Immature natural killer cell (primary cell): ENCODE data around the gene MRPS2. TPM values are rescaled to one million over a fixed set of nuclear protein-coding genes. Genes with fewer than 3 reads are reported as not detected.
A peak's percentile ranks its signal among the peaks of the same experiment; 100 is the strongest.

Experiments used
- DNase-seq, 3 donors: peaks; one replicate each; pipeline ENCODE4 v3.0.0; 2022; ENCODE audit warnings: mixed read lengths in 1 of 3
- H3K27ac Mint-ChIP-seq, 6 donors: one replicate each; pipeline ENCODE4 v1.8.0; 2020; ENCODE audit warnings: mixed read lengths in 6 of 6, mild to moderate bottlenecking in 5 of 6, inconsistent platforms in 4 of 6, moderate library complexity in 3 of 6
- H3K27me3 Mint-ChIP-seq, 3 donors: one replicate each; pipeline ENCODE4 v1.8.0; 2020 to 2021; ENCODE audit warnings: low read depth in 3 of 3, mild to moderate bottlenecking in 3 of 3, mixed read lengths in 3 of 3, moderate library complexity in 3 of 3, inconsistent platforms in 1 of 3
- H3K36me3 Mint-ChIP-seq, 3 donors: one replicate each; pipeline ENCODE4 v1.8.0; 2020; ENCODE audit warnings: mixed read lengths in 3 of 3, inconsistent platforms in 2 of 3, mild to moderate bottlenecking in 2 of 3
- H3K4me1 Mint-ChIP-seq, 2 donors: one replicate each; pipeline ENCODE4 v1.8.0; 2020; ENCODE audit warnings: inconsistent platforms in 2 of 2, mild to moderate bottlenecking in 2 of 2, mixed read lengths in 2 of 2, moderate library complexity in 1 of 2
- H3K4me3 Mint-ChIP-seq, 5 donors: one replicate each; pipeline ENCODE4 v1.8.0; 2020; ENCODE audit warnings: mild to moderate bottlenecking in 5 of 5, mixed read lengths in 5 of 5, inconsistent platforms in 3 of 5, moderate library complexity in 3 of 5
- H3K9me3 Mint-ChIP-seq, 6 donors: one replicate each; pipeline ENCODE4 v1.8.0; 2020; ENCODE audit warnings: mild to moderate bottlenecking in 6 of 6, mixed read lengths in 6 of 6, inconsistent platforms in 4 of 6, moderate library complexity in 3 of 6
- polyA plus RNA-seq, 3 donors: library from polyadenylated mRNA; unstranded; fragments of 300-500 nt; fragmentation: Illumina TruSeq; gene quantifications; one replicate each; pipeline ENCODE4 v1.2.3, GENCODE V29; 2021

Gene MRPS2
- polyA plus RNA-seq, 3 donors from 2014 or later, result 28.6 to 53.4 (median 32.9) TPM

DNA sequence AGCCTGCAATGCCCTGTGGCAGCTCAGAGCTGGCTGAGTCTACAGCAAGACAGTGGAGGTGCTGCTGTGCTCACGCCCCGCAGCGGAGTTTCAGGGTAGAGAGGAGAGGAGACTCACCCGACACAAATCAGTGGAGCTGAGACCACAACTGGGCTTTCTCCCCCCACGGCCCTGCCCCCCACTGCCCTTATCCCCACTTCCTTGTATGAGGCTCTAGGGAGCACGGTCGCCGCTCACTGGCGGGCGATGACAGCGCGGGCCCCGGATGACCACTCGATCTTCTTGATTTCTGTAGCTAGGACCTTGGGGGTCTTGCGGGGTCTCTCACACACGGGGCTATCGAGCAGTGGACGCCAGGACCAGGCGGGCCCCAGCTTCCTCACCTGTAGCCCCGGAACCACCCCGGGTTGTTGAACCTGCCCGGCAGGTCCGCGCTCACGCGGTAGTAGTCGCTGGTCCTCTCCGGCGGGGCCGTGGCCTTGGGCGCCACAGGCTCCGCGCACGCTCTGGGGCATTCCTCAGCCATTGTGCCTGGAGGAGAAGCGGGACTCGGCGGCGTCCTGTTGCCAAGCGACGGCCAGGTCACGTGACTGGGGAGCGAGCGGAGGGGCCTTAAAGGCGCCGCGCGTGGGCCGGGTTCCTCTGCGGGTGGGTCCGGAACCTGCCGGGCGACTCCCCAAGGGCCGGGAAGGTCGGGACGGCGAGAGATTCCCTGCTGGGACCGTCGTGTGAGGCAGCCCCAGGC, 984 bp upstream of the MRPS2 start:
- Mint-ChIP-seq H3K4me1 (peaks cover 20 to 23% of the 10 kb centered on the region in 2 donors), H3K27me3 (peaks cover 0 to 4% (median 4%) of the 10 kb centered on the region in 3 donors), H3K27ac (peak overlapping the region in 2 of 6 donors; percentile 40 to 57), H3K36me3 (peaks cover 0 to 4% (median 0%) of the 10 kb centered on the region in 3 donors), H3K9me3 (no peaks in the 10 kb centered on the region), H3K4me3 (peak overlapping the region; percentile 78 to 86 (median 81))
- DNase-seq, result peak; percentile 82 to 86 (median 86)

DNA sequence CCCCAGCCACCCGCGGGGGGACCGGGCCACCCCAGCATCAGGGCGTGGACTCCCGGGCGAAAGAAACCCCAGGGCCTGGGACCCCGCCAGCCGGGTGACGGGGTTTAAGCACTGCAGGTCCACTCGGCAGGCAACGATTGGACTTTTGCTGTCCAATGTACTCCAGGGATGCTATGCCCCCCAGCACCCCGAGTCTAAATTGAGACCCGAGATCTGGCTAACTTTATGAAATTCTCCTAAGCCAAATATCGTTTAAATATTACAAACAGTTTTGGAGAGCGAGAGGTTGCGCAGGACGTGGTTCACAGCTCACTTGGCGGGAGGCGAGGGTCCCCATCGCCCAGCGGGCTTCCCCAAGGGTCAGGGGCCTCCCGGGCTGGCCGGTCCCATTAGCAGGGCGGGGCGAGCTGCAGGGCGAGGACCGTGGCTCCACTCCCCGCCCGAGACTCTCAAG, 384 bp upstream of the MRPS2 start:
- Mint-ChIP-seq H3K4me3 (peak overlapping the region; percentile 83 to 94 (median 86)), H3K4me1 (peaks cover 20 to 25% of the 10 kb centered on the region in 2 donors), H3K27ac (peak overlapping the region in 3 of 6 donors; percentile 24 to 67 (median 63))

DNA sequence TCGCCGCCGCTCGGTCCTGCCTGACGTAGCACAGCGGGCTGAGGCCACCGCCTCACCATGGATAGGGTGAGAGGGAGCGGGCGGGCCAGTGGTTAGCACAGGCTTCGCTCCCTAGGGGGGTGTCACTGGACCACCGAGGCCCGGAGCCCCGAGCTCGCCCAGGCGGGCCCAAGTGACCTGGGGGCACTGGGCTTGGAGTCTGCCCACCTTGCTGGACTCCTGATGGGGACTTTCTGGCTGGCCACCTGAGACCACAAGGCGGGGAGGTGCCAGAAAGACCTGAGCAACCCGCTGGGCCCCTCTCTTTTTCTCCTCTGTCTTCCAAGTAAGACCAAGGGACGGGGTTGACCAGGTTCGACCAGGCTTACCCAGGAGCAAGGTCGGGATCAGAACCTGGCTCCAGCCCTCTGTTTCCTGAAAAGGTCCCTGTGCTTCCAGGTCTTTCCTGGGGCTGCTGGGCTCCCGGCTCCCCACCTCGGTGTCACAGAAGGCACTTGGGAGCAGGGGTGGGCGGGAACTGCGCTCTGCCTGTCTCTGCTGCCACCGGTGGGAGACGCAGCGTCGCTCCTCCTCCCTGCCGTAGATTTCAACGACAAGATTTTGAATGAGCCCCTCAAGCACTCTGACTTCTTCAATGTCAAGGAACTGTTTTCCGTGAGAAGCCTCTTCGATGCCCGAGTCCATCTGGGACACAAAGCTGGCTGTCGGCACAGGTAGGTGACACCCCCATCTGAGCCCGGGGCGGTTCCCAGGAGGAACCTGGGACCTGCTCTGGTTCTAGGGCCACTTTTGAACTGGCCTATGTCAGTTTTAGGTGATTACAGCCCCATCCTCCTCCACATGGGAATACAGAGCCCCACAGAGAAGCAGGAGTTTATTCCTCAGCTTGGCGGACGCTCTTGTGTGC, 1.0 kb downstream of the MRPS2 start:
- H3K4me3 Mint-ChIP-seq, result peak overlapping the region; percentile 84 to 94 (median 86)
- no peaks in the 10 kb centered on the region for H3K9me3 Mint-ChIP-seq
- peaks cover 0 to 6% (median 2%) of the 10 kb centered on the region in 3 donors for H3K27me3 Mint-ChIP-seq
- no peak for DNase-seq
- peak overlapping the region in 3 of 6 donors; percentile 44 to 67 (median 51) for H3K27ac Mint-ChIP-seq
- peaks cover 20 to 25% of the 10 kb centered on the region in 2 donors for H3K4me1 Mint-ChIP-seq
- H3K36me3 Mint-ChIP-seq, result peaks cover 0 to 4% (median 0%) of the 10 kb centered on the region in 3 donors

More for the DNA sequence above, 384 bp upstream of the MRPS2 start:
- Mint-ChIP-seq H3K9me3 (no peaks in the 10 kb centered on the region), H3K36me3 (peaks cover 0 to 4% (median 0%) of the 10 kb centered on the region in 3 donors), H3K27me3 (peaks cover 0 to 4% (median 2%) of the 10 kb centered on the region in 3 donors)
- peak in 1 of 3 donors; percentile 31 for DNase-seq

DNA sequence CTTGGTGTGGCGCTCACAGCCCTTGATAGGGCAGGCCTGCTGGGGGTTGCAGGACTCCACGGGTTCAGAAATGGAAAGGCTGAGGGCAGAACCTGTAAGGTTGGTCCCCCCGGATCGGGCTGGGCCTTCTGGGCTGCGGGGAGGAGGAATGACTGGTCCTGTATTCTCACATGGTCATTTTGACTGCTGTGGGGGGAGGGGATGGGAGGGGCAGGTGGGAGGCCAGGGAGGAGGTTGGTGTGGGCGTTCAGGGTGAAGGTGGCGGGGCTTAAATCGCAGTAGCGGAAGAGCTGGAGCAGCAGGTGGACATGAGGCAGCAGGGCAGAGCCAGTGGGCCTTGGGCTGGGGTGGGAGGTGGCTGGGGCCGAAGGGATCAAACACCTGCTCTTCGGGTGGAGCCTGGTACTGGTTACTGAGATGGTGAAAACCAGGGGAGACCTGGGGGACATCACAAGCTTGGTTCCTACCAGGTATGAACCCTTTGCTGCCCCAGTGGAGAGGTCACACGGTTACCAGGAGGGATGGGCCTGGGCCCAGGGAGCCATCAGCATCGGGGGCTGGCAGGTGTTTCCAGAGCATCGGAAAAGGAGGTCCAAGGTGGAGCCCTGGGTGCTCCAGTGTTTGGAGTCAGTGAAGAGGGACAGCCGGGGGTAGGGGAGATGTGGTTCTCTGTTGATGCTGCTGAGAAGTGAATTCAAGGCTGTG, 1.8 kb downstream of the MRPS2 start:
- Mint-ChIP-seq H3K27ac (peak overlapping the region in 1 of 6 donors; percentile 44), H3K4me1 (peaks cover 20 to 25% of the 10 kb centered on the region in 2 donors), H3K9me3 (no peaks in the 10 kb centered on the region), H3K36me3 (peaks cover 0 to 4% (median 0%) of the 10 kb centered on the region in 3 donors), H3K4me3 (peak overlapping the region; percentile 84 to 94 (median 86)), H3K27me3 (peaks cover 0 to 6% (median 2%) of the 10 kb centered on the region in 3 donors)
- DNase-seq, result no peak

DNA sequence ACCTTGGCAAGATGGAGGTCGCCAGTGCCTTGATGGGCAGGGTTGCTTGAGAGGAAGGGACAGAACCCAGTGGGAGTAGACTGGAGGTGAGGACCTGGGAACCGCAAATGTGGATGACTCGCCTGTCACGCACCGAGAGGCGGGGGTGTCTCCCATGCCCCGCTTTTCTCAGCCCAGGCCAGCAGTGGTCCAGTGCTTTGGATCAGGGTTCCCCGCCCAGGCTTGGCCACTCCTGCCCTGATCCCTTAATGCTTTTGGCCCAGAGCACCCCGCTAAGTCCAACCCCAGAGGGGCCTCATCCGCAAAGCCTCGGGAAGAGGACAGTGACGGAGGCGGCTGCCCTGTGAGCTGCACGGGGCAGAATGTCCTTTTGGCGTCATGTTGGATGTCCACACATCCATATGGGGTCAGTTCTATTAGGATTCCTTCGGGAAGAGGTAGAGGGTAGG, 2.4 kb downstream of the MRPS2 start:
- Mint-ChIP-seq H3K4me1 (peaks cover 20 to 25% of the 10 kb centered on the region in 2 donors), H3K27ac (no peak overlapping the region), H3K27me3 (peaks cover 0 to 6% (median 2%) of the 10 kb centered on the region in 3 donors), H3K36me3 (peaks cover 0 to 4% (median 0%) of the 10 kb centered on the region in 3 donors), H3K4me3 (peak overlapping the region in 4 of 5 donors; percentile 9 to 92 (median 50)), H3K9me3 (peaks cover 0 to 1% (median 0%) of the 10 kb centered on the region in 6 donors)
- DNase-seq, result no peak

DNA sequence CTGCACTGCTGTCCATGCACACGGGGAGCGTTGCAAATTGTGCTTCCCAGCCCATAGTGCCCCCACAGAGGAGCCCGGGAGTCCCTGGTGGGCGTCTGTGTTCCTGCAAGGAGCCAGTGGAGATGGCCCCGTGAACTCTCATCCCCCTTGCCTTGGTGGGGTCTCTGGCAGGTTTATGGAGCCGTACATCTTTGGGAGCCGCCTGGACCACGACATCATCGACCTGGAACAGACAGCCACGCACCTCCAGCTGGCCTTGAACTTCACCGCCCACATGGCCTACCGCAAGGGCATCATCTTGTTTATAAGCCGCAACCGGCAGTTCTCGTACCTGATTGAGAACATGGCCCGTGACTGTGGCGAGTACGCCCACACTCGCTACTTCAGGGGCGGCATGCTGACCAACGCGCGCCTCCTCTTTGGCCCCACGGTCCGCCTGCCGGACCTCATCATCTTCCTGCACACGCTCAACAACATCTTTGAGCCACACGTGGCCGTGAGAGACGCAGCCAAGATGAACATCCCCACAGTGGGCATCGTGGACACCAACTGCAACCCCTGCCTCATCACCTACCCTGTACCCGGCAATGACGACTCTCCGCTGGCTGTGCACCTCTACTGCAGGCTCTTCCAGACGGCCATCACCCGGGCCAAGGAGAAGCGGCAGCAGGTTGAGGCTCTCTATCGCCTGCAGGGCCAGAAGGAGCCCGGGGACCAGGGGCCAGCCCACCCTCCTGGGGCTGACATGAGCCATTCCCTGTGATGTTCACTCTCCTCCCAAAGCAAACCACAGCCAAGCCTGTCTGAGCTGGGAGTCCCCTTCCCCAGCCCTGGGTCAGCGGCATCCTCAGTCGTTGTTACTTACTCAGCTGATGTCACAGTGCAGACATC, 3.1 kb downstream of the MRPS2 start:
- peak overlapping the region in 3 of 5 donors; percentile 13 to 86 (median 32) for H3K4me3 Mint-ChIP-seq
- H3K27ac Mint-ChIP-seq, result no peak overlapping the region
- H3K27me3 Mint-ChIP-seq, result peaks cover 0 to 6% (median 2%) of the 10 kb centered on the region in 3 donors
- H3K4me1 Mint-ChIP-seq, result peaks cover 20 to 25% of the 10 kb centered on the region in 2 donors
- no peak for DNase-seq
- peaks cover 0 to 4% (median under 1%) of the 10 kb centered on the region in 3 donors for H3K36me3 Mint-ChIP-seq
- H3K9me3 Mint-ChIP-seq, result peaks cover 0 to 4% (median 0%) of the 10 kb centered on the region in 6 donors

DNA sequence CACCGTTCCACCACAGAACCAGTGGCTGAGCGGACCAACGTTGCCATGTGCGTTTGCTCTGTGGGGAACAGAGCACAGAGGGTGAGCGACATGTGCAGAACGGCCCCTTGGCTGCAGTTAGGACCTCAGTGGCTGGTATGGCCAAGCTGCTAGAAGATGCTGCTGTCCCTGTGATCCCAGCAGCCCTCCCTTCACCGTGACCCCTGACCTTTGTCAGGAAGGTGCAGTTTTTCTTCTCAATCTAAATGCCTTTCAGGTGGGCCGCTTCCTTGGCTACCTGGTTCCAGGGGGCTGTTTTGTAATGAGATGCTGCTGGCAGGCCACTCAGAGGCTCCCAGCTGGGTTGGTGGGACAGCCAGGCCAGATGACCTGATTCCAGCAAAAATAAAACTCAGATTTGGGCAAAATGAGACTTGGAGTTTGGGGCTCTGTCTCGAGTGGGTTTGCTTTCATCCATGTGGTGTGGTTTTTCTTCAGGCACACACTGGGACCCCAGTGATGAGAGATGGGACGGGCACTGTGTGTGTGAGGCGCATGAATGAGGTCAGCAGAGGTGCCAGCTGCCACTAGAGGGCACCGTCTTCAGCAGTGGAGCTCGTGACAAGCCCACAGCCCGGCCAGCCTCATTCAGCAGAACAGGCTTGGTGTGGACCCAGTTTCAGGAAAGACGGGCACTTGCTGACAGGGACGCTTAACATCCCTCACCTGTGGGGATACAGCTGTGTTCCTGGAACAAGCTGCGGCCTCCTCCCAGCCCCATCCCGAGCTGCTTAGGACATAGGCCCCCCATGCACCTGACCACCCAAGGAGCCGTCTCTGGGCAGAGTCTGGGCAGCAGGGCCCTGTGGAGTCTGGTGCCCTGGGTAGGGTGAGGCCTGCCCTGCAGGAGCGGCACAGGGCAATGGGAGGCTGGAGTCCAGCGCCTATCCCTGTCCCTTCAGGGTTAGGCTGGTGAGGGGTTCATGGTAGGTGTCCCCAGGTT, 4.1 kb downstream of the MRPS2 start:
- Mint-ChIP-seq H3K4me3 (peak overlapping the region in 1 of 5 donors; percentile 6), H3K4me1 (peaks cover 16 to 19% of the 10 kb centered on the region in 2 donors), H3K27me3 (peaks cover 0 to 4% (median 2%) of the 10 kb centered on the region in 3 donors), H3K36me3 (peaks cover 4 to 8% (median 5%) of the 10 kb centered on the region in 3 donors), H3K27ac (peak overlapping the region in 1 of 6 donors; percentile 35), H3K9me3 (peaks cover 4 to 10% (median 7%) of the 10 kb centered on the region in 6 donors)
- peak; percentile 23 to 38 (median 35) for DNase-seq

DNA sequence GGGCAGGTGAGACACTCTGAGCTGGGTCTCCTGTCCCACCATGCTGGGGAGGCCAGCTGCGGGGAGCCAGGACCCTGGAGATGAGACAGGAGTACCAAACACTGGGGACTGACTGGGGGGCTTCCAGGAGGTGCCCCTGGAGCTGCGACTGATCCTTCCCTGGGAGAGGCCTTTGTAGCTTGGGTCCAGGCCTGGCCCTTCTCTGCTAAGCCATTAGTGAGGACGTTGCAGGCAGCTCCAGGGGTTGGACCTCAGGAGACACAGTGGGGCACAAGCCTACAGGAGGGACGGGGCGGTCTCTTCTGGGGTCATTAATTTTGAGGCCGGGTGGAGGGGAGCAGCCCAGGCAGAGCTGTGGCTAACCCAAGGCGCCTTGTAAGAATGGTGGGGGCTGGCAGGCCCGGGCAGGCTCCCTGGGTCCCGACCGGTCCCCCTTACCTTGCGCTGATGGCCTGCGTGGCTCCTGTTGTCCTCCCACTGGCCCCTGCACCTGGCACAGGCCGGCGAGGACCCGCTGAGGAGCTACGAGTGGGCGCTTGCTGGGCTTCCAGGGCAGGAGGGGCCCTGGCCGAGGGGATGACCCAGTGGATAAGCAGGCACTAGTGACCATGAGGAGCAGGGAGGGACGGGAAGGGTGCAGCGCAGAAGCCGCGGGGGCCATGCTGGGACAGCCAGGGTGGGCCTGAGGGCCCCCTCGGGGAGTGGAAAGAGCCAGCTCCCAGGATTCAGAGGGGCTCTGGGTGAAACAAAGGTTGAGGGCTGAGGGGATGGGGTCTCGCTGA, 5.1 kb downstream of the MRPS2 start:
- Mint-ChIP-seq H3K27ac (no peak overlapping the region), H3K4me1 (peaks cover 15 to 17% of the 10 kb centered on the region in 2 donors), H3K9me3 (peaks cover 4 to 11% (median 7%) of the 10 kb centered on the region in 6 donors), H3K36me3 (peaks cover 4 to 8% (median 5%) of the 10 kb centered on the region in 3 donors), H3K27me3 (peaks cover 0 to 1% (median 0%) of the 10 kb centered on the region in 3 donors), H3K4me3 (no peak overlapping the region)
- no peak for DNase-seq

DNA sequence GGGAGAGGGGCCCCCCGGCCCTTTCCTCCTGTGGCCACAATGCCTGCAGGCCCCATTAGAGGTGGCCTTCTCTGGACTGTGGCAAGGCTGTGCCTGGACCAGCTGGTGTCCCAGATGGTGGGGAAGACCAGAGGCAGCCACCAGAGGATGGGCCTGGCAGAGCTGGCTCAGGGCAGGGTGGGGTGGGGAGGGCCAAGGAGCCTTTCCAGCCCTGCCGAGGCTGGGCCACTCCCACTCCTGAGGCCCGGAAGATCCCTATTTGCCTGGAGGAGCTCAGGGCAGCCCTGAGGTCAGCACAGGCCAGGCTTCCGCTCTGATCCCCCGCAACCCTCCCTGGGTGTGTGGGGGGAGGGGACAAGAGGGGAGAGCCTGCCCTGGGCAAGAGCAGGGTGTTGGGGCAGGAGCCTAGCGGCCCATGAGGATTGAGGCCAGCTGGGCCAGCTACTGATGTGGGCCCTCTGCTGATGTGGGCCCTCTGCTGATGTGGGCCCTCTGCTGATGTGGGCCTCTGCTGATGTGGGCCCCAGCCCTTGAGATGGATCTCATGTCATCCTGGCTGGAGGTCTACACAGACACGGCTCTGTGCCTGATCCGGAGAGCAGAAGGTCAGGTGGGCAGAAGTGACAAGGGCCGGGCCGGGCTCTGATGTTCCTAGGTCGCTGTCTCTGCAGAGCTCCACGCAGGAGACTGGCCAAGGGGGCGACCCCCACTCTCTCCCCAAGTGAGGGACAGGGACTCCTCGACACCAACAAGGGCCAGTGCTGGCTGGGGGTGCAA, 6.0 kb downstream of the MRPS2 start:
- Mint-ChIP-seq H3K4me1 (peaks cover 16 to 19% of the 10 kb centered on the region in 2 donors), H3K4me3 (no peak overlapping the region), H3K9me3 (peaks cover 4 to 11% (median 7%) of the 10 kb centered on the region in 6 donors), H3K27me3 (peaks cover 0 to 1% (median 0%) of the 10 kb centered on the region in 3 donors), H3K27ac (no peak overlapping the region), H3K36me3 (peaks cover 4 to 8% (median 5%) of the 10 kb centered on the region in 3 donors)
- DNase-seq, result no peak
